Neural cell (in vitro differentiated cells): ENCODE results near the gene HS3ST3B1. TPM values are rescaled to one million over a fixed set of nuclear protein-coding genes. Genes with fewer than 3 reads are reported as not detected.
A peak's percentile ranks its signal among the peaks of the same experiment; 100 is the strongest.

ENCODE experiments used
- H2AFZ ChIP-seq: fragments of 200-600, 300-800 bp; sonication (generic), shearing (Covaris generic); 2 replicates; pipeline ENCODE4 v1.6.0; 2014; ENCODE audit warnings: low read depth, mild to moderate bottlenecking, antibody characterized with exemption, low read length, moderate library complexity
- H3F3A ChIP-seq: fragments of 200-600 bp; shearing (Covaris generic); 2 replicates; pipeline ENCODE4 v1.6.1; 2016; ENCODE audit warnings: mild to moderate bottlenecking, moderate library complexity, mixed read lengths, antibody characterized with exemption, low read length; ENCODE audit not compliant: insufficient read depth, poor library complexity, severe bottlenecking
- H3K27ac ChIP-seq: fragments of 200-600, 300-800 bp; sonication (generic), shearing (Covaris generic); 2 replicates; pipeline ENCODE4 v1.5.1; 2014; ENCODE audit warnings: mild to moderate bottlenecking, low read length, moderate library complexity
- H3K27me3 ChIP-seq: fragments of 300-800, 200-600 bp; sonication (generic), shearing (Covaris generic); 2 replicates; pipeline ENCODE4 v1.6.0; 2014; ENCODE audit warnings: mild to moderate bottlenecking, low read depth, low read length, moderate library complexity; ENCODE audit not compliant: insufficient read depth
- H3K36me3 ChIP-seq: fragments of 300-800, 200-600 bp; sonication (generic), shearing (Covaris generic); 2 replicates; pipeline ENCODE4 v1.5.1; 2014; ENCODE audit warnings: mild to moderate bottlenecking, antibody characterized with exemption, low read length, moderate library complexity; ENCODE audit not compliant: insufficient read depth
- H3K4me2 ChIP-seq: fragments of 300-800, 200-600 bp; sonication (generic), shearing (Covaris generic); 2 replicates; pipeline ENCODE4 v1.6.0; 2014; ENCODE audit warnings: mild to moderate bottlenecking, low read length
- H3K4me3 ChIP-seq: fragments of 300-800, 200-600 bp; sonication (generic), shearing (Covaris generic); 2 replicates; pipeline ENCODE4 v1.5.1; 2014; ENCODE audit warnings: mild to moderate bottlenecking, low read length, moderate library complexity
- H3K79me2 ChIP-seq: fragments of 200-600 bp; shearing (Covaris generic); replicated peaks from 2 replicates; pipeline ENCODE4 v1.6.0; 2014; ENCODE audit warnings: mild to moderate bottlenecking, low read length, moderate library complexity; ENCODE audit not compliant: insufficient read depth
- H3K9ac ChIP-seq: fragments of 300-800, 200-600 bp; sonication (generic), shearing (Covaris generic); 2 replicates; pipeline ENCODE4 v1.6.1; 2016; ENCODE audit warnings: mild to moderate bottlenecking, low read length, mixed read lengths
- H3K9me2 ChIP-seq: fragments of 200-600 bp; shearing (Covaris generic); 2 replicates; pipeline ENCODE4 v1.6.1; 2016; ENCODE audit warnings: mild to moderate bottlenecking, low read length, mixed read lengths; ENCODE audit not compliant: insufficient read depth
- H3K9me3 ChIP-seq: fragments of 200-600, 300-800 bp; sonication (generic), shearing (Covaris generic); 2 replicates; pipeline ENCODE4 v1.6.1; 2016; ENCODE audit warnings: mild to moderate bottlenecking, mixed run types, low read length, moderate library complexity, mixed read lengths
- H4K20me1 ChIP-seq: fragments of 200-600 bp; shearing (Covaris generic); 2 replicates; pipeline ENCODE4 v1.6.1; 2016; ENCODE audit warnings: mild to moderate bottlenecking, mixed run types; ENCODE audit not compliant: insufficient read depth
- EP300 ChIP-seq: fragments of 450-650 bp; conservative IDR thresholded peaks from 2 replicates; pipeline ENCODE4 v1.6.1; 2014; ENCODE audit warnings: antibody characterized with exemption, mild to moderate bottlenecking, moderate library complexity; ENCODE audit not compliant: poor library complexity, severe bottlenecking
- EZH2 ChIP-seq: fragments of 200-600, 300-800 bp; shearing (Covaris generic), sonication (generic); IDR thresholded peaks from 2 replicates; pipeline ENCODE4 v1.6.1; 2014; ENCODE audit warnings: antibody characterized with exemption, low read length, borderline replicate concordance, mild to moderate bottlenecking; ENCODE audit not compliant: insufficient read depth, poor library complexity, severe bottlenecking
- MXI1 ChIP-seq: fragments of 450-650 bp; conservative IDR thresholded peaks from 2 replicates; pipeline ENCODE4 v1.6.1; 2014; ENCODE audit warnings: antibody characterized with exemption, mild to moderate bottlenecking; ENCODE audit not compliant: poor library complexity, severe bottlenecking
- POLR2AphosphoS5 ChIP-seq: IDR thresholded peaks from 2 replicates; pipeline ENCODE4 v1.6.1; 2012
- RAD21 ChIP-seq: fragments of 450-650 bp; conservative IDR thresholded peaks from 2 replicates; pipeline ENCODE4 v1.6.1; 2014; ENCODE audit warnings: antibody characterized with exemption, mild to moderate bottlenecking, moderate library complexity
- SMC3 ChIP-seq: fragments of 450-650 bp; conservative IDR thresholded peaks from 2 replicates; pipeline ENCODE4 v1.6.1; 2014; ENCODE audit warnings: antibody characterized with exemption, mild to moderate bottlenecking, moderate library complexity; ENCODE audit not compliant: poor library complexity
- TAF1 ChIP-seq: IDR thresholded peaks from 2 replicates; pipeline ENCODE4 v1.6.1; 2012; ENCODE audit warnings: low read depth
- polyA plus RNA-seq: library from polyadenylated mRNA; depleted of rRNA; stranded (reverse); fragments of >200 nt; gene quantifications from 2 replicates; pipeline ENCODE4 v1.2.3, GENCODE V29; 2014
- TF ChIP-seq, protein P1 (sequence below): fragments of 450-650 bp; IDR thresholded peaks from 2 replicates; pipeline ENCODE4 v1.5.1; 2014; ENCODE audit warnings: antibody characterized with exemption, mild to moderate bottlenecking, moderate library complexity; ENCODE audit not compliant: poor library complexity, severe bottlenecking
- TF ChIP-seq, protein P2 (sequence below): IDR thresholded peaks from 2 replicates; pipeline ENCODE4 v1.6.1; 2012; ENCODE audit warnings: borderline replicate concordance

Gene HS3ST3B1
- polyA plus RNA-seq, 1 donor from 2014 or later = 0.58 TPM

GRCh38 chr17:14299280-14300141, 1.4 kb upstream of the HS3ST3B1 start:
- no peak overlapping the region for H3K9ac ChIP-seq
- H3K27ac ChIP-seq = no peak overlapping the region
- no peak overlapping the region for H3K4me2 ChIP-seq
- H3K9me3 ChIP-seq = no peaks in the 10 kb centered on the region
- H3K27me3 ChIP-seq = peaks cover 92% of the 10 kb centered on the region
- no peaks in the 10 kb centered on the region for H3F3A ChIP-seq
- H3K36me3 ChIP-seq = no peaks in the 10 kb centered on the region
- TF ChIP-seq, protein P1, sequence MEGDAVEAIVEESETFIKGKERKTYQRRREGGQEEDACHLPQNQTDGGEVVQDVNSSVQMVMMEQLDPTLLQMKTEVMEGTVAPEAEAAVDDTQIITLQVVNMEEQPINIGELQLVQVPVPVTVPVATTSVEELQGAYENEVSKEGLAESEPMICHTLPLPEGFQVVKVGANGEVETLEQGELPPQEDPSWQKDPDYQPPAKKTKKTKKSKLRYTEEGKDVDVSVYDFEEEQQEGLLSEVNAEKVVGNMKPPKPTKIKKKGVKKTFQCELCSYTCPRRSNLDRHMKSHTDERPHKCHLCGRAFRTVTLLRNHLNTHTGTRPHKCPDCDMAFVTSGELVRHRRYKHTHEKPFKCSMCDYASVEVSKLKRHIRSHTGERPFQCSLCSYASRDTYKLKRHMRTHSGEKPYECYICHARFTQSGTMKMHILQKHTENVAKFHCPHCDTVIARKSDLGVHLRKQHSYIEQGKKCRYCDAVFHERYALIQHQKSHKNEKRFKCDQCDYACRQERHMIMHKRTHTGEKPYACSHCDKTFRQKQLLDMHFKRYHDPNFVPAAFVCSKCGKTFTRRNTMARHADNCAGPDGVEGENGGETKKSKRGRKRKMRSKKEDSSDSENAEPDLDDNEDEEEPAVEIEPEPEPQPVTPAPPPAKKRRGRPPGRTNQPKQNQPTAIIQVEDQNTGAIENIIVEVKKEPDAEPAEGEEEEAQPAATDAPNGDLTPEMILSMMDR = no peak
- TF ChIP-seq EZH2 (peak; percentile 89), EP300 (no peak)
- TF ChIP-seq, protein P2, sequence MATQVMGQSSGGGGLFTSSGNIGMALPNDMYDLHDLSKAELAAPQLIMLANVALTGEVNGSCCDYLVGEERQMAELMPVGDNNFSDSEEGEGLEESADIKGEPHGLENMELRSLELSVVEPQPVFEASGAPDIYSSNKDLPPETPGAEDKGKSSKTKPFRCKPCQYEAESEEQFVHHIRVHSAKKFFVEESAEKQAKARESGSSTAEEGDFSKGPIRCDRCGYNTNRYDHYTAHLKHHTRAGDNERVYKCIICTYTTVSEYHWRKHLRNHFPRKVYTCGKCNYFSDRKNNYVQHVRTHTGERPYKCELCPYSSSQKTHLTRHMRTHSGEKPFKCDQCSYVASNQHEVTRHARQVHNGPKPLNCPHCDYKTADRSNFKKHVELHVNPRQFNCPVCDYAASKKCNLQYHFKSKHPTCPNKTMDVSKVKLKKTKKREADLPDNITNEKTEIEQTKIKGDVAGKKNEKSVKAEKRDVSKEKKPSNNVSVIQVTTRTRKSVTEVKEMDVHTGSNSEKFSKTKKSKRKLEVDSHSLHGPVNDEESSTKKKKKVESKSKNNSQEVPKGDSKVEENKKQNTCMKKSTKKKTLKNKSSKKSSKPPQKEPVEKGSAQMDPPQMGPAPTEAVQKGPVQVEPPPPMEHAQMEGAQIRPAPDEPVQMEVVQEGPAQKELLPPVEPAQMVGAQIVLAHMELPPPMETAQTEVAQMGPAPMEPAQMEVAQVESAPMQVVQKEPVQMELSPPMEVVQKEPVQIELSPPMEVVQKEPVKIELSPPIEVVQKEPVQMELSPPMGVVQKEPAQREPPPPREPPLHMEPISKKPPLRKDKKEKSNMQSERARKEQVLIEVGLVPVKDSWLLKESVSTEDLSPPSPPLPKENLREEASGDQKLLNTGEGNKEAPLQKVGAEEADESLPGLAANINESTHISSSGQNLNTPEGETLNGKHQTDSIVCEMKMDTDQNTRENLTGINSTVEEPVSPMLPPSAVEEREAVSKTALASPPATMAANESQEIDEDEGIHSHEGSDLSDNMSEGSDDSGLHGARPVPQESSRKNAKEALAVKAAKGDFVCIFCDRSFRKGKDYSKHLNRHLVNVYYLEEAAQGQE = peak; percentile 1
- H3K79me2 ChIP-seq = no peaks in the 10 kb centered on the region
- H3K9me2 ChIP-seq = no peaks in the 10 kb centered on the region
- H4K20me1 ChIP-seq = no peaks in the 10 kb centered on the region
- peak overlapping the region; percentile 85 for H3K4me3 ChIP-seq
- H2AFZ ChIP-seq = no peak overlapping the region

- no peak overlapping the region for H2AFZ ChIP-seq
- TF ChIP-seq TAF1 = no peak
- no peak for TF ChIP-seq EZH2
- no peak for TF ChIP-seq EP300
- TF ChIP-seq MXI1 = peak; percentile 60
- no peak for TF ChIP-seq POLR2AphosphoS5
- peak; percentile 55 for TF ChIP-seq RAD21
- TF ChIP-seq, protein P2 = no peak
- peak; percentile 56 for TF ChIP-seq SMC3
- TF ChIP-seq, protein P1 = peak; percentile 61
- no peaks in the 10 kb centered on the region for H3K79me2 ChIP-seq
Observed at GRCh38 chr17:14301279-14302090, 604 bp downstream of the HS3ST3B1 start.

More at GRCh38 chr17:14301279-14302090, 604 bp downstream of the HS3ST3B1 start:
- peak overlapping the region; percentile 79 for H3K4me2 ChIP-seq
- no peaks in the 10 kb centered on the region for H3F3A ChIP-seq
- H3K9me3 ChIP-seq = no peaks in the 10 kb centered on the region
- H3K9ac ChIP-seq = peak overlapping the region; percentile 44
- no peak overlapping the region for H3K27ac ChIP-seq
- H3K4me3 ChIP-seq = peak overlapping the region; percentile 85
- peaks cover 95% of the 10 kb centered on the region for H3K27me3 ChIP-seq
- no peaks in the 10 kb centered on the region for H3K36me3 ChIP-seq
- no peaks in the 10 kb centered on the region for H4K20me1 ChIP-seq
- H3K9me2 ChIP-seq = no peaks in the 10 kb centered on the region
